HepG2 (cell line): ENCODE results near the gene CDK12. TPM values are rescaled to one million over a fixed set of nuclear protein-coding genes. Genes with fewer than 3 reads are reported as not detected.

Experiments
- ARNTL ChIP-seq: sonication (generic); formaldehyde crosslinking; IDR thresholded peaks from 2 replicates; pipeline ENCODE4 v1.4.0; 2020; ENCODE audit warnings: mild to moderate bottlenecking, missing genetic modification reagents
- ATF2 ChIP-seq: sonication (generic); formaldehyde crosslinking; IDR thresholded peaks from 2 replicates; pipeline ENCODE4 v1.4.0; 2020; ENCODE audit warnings: missing genetic modification reagents
- CERS6 ChIP-seq: sonication (generic); formaldehyde crosslinking; IDR thresholded peaks from 2 replicates; pipeline ENCODE4 v1.5.0; 2020; ENCODE audit warnings: missing genetic modification reagents
- HDAC2 ChIP-seq: sonication (generic); formaldehyde crosslinking; IDR thresholded peaks from 2 replicates; pipeline ENCODE4 v1.4.0; 2020; ENCODE audit warnings: missing genetic modification reagents
- HNRNPL ChIP-seq: fragments of 200-400 bp; formaldehyde crosslinking; IDR thresholded peaks from 2 replicates; pipeline ENCODE4 v1.6.1; 2017; ENCODE audit warnings: mild to moderate bottlenecking, low read depth, low read length
- KDM4B ChIP-seq: sonication (generic); formaldehyde crosslinking; IDR thresholded peaks from 2 replicates; pipeline ENCODE4 v1.4.0; 2020; ENCODE audit warnings: missing genetic modification reagents
- MAZ ChIP-seq, 2 experiments: sonication (generic) in 1 of 2; formaldehyde crosslinking in 1 of 2; IDR thresholded peaks; 2 replicates each; pipeline versions ENCODE4 v1.5.0 to v1.6.1; 2012 to 2020; ENCODE audit warnings: low read depth in 2 of 2, mild to moderate bottlenecking in 2 of 2, borderline replicate concordance in 1 of 2, improper control_type of control experiment in 1 of 2, low read length in 1 of 2, missing genetic modification reagents in 1 of 2, moderate library complexity in 1 of 2
- MIER3 ChIP-seq: IDR thresholded peaks from 2 replicates; pipeline ENCODE4 v1.6.1; 2016; ENCODE audit warnings: missing compliant biosample characterization, borderline replicate concordance
- NFIB ChIP-seq: sonication (generic); formaldehyde crosslinking; IDR thresholded peaks from 2 replicates; pipeline ENCODE4 v1.9.0; 2021; ENCODE audit warnings: missing genetic modification reagents, mild to moderate bottlenecking, borderline replicate concordance
- NFKB2 ChIP-seq: sonication (generic); formaldehyde crosslinking; IDR thresholded peaks from 2 replicates; pipeline ENCODE4 v1.4.0; 2020; ENCODE audit warnings: missing genetic modification reagents, borderline replicate concordance
- PCBP2 ChIP-seq: fragments of 200-400 bp; formaldehyde crosslinking; optimal IDR thresholded peaks from 2 replicates; pipeline ENCODE3; 2018; ENCODE audit warnings: low read length, low read depth; ENCODE audit not compliant: poor library complexity, severe bottlenecking
- RAD51 ChIP-seq: fragments of 450-650 bp; IDR thresholded peaks from 2 replicates; pipeline ENCODE4 v1.6.1; 2016; ENCODE audit warnings: borderline replicate concordance
- SAFB2 ChIP-seq: sonication (generic); formaldehyde crosslinking; IDR thresholded peaks from 2 replicates; pipeline ENCODE4 v1.5.1; 2020; ENCODE audit warnings: missing genetic modification reagents, low read depth, mild to moderate bottlenecking, borderline replicate concordance
- SMYD3 ChIP-seq: sonication (generic); formaldehyde crosslinking; IDR thresholded peaks from 2 replicates; pipeline ENCODE4 v1.8.1; 2023; ENCODE audit warnings: mild to moderate bottlenecking, missing genetic modification reagents
- TBX2 ChIP-seq: sonication (generic); formaldehyde crosslinking; IDR thresholded peaks from 2 replicates; pipeline ENCODE4 v1.5.0; 2020; ENCODE audit warnings: missing genetic modification reagents, mild to moderate bottlenecking, borderline replicate concordance
- YEATS4 ChIP-seq: sonication (generic); formaldehyde crosslinking; IDR thresholded peaks from 2 replicates; pipeline ENCODE4 v1.4.0; 2020; ENCODE audit warnings: missing genetic modification reagents, borderline replicate concordance
- ZBTB39 ChIP-seq: sonication (generic); formaldehyde crosslinking; IDR thresholded peaks from 2 replicates; pipeline ENCODE4 v1.5.0; 2020; ENCODE audit warnings: missing genetic modification reagents
- ZBTB43 ChIP-seq: sonication (generic); formaldehyde crosslinking; conservative IDR thresholded peaks from 2 replicates; pipeline ENCODE4 v1.4.0; 2020; ENCODE audit warnings: missing genetic modification reagents
- ZEB1 ChIP-seq: IDR thresholded peaks from 2 replicates; pipeline ENCODE4 v1.6.1; 2012; ENCODE audit warnings: mild to moderate bottlenecking, low read depth, inconsistent platforms; ENCODE audit not compliant: insufficient replicate concordance
- ZMYM2 ChIP-seq: sonication (generic); formaldehyde crosslinking; IDR thresholded peaks from 2 replicates; pipeline ENCODE4 v1.8.0; 2022; ENCODE audit warnings: mild to moderate bottlenecking, missing genetic modification reagents
- ZNF180 ChIP-seq: sonication (generic); formaldehyde crosslinking; IDR thresholded peaks from 2 replicates; pipeline ENCODE4 v1.4.0; 2020; ENCODE audit warnings: low read depth, missing genetic modification reagents, borderline replicate concordance
- ZNF234 ChIP-seq: sonication (generic); formaldehyde crosslinking; conservative IDR thresholded peaks from 2 replicates; pipeline ENCODE4 v1.5.1; 2020; ENCODE audit warnings: mild to moderate bottlenecking, missing genetic modification reagents
- ZNF674 ChIP-seq: sonication (generic); formaldehyde crosslinking; IDR thresholded peaks from 2 replicates; pipeline ENCODE4 v1.5.0; 2020; ENCODE audit warnings: low read depth, mild to moderate bottlenecking, missing genetic modification reagents
- ZSCAN22 ChIP-seq: sonication (generic); formaldehyde crosslinking; IDR thresholded peaks from 2 replicates; pipeline ENCODE4 v1.4.0; 2020; ENCODE audit warnings: mild to moderate bottlenecking, missing genetic modification reagents
- polyA plus RNA-seq, 8 experiments: library from polyadenylated mRNA; depleted of rRNA in 3 of 8; stranded (reverse) in 7 of 8; unstranded in 1 of 8; fragments of >200 nt; fragmentation: Illumina TruSeq in 4 of 8; extraction: Trizol in 4 of 8; gene quantifications; 2 replicates each; pipeline versions ENCODE4 v1.2.1 to v1.2.3, GENCODE V29; 2011 to 2016; ENCODE audit warnings: low read depth in 4 of 8, missing spikeins in 1 of 8, mixed read lengths in 1 of 8; ENCODE audit not compliant: insufficient read depth in 1 of 8
- total RNA-seq, 5 experiments: library from RNA; depleted of rRNA; stranded (reverse); fragments of >200 nt; fragmentation: Illumina TruSeq; extraction: Trizol; gene quantifications; 2 replicates each; pipeline ENCODE4 v1.2.3, GENCODE V29; 2016; ENCODE audit warnings: low read depth in 1 of 5

The CDK12 gene
- total and polyA plus RNA-seq, 2 of the 13 experiments (the other 11 are each of a cell fraction or from before 2014, with no cell fraction given) = 24.0 to 88.6 TPM

GRCh38 chr17:39573447-39574298, 112.4 kb downstream of the CDK12 start (continued):
- TF ChIP-seq YEATS4 (CRISPR knock-in tag) = no peak; the same call in 1 of the 2 replicates
- TF ChIP-seq KDM4B (CRISPR knock-in tag) = no peak
- TF ChIP-seq PCBP2 = no peak
- no peak for TF ChIP-seq TBX2 (CRISPR knock-in tag)
- TF ChIP-seq ZNF674 (CRISPR knock-in tag) = no peak
- no peak for TF ChIP-seq ZBTB39
- no peak for TF ChIP-seq HDAC2 (CRISPR knock-in tag)
- no peak for TF ChIP-seq SMYD3 (CRISPR knock-in tag)
- 0 out of 2 replicates have a peak, but pooled peaks have one; percentile 14 for TF ChIP-seq MAZ (IDR thresholded peaks at IDR 0.05; ENCODE audit: borderline replicate concordance, low read depth, low read length)
- TF ChIP-seq MAZ (CRISPR knock-in tag; IDR thresholded peaks at IDR 0.05; ENCODE audit: low read depth) = peak; percentile 91
- peak; percentile 81 for TF ChIP-seq ARNTL (CRISPR knock-in tag)
- TF ChIP-seq ZNF180 = no peak
- TF ChIP-seq ZNF234 (CRISPR knock-in tag) = no peak
- no peak for TF ChIP-seq ATF2 (CRISPR knock-in tag)
- TF ChIP-seq ZEB1 = peak; percentile 31
- no peak for TF ChIP-seq NFIB (CRISPR knock-in tag)
- TF ChIP-seq ZMYM2 (CRISPR knock-in tag) = no peak
- TF ChIP-seq ZBTB43 = no peak
- peak; percentile 52 for TF ChIP-seq RAD51
- no peak for TF ChIP-seq CERS6
- TF ChIP-seq NFKB2 (CRISPR knock-in tag) = no peak
- TF ChIP-seq SAFB2 (CRISPR knock-in tag) = no peak
- no peak for TF ChIP-seq MIER3 (CRISPR knock-in tag)
- no peak for TF ChIP-seq ZSCAN22 (CRISPR knock-in tag)
- TF ChIP-seq HNRNPL = no peak
